CD4-positive, alpha-beta T cell treated with Interferon alpha-2 for 1 hour (primary cell): ENCODE measurements around the gene CTSD.

Source experiments
- DNase-seq, 2 donors: peaks; one replicate each; pipeline ENCODE4 v3.0.0-alpha.2; 2020 to 2022

The CTSD gene

DNA sequence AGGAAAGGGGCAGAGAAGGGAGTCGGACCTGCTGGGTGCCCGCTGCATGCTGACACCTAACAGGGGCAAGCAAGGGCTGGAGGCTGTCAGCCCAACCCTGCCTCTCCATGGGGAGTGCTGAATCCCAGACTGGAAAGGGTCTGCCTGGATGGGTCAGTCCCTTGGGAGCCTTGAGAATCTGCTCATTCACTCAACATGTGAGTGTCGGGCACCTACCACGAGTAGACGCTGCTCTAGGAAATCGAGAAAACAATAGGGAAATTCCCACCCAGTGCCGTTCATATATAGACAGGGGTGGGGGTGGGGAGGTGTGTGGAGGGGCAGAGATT lies 4.4 kb upstream of the CTSD start:
- DNase-seq: no peak

DNA sequence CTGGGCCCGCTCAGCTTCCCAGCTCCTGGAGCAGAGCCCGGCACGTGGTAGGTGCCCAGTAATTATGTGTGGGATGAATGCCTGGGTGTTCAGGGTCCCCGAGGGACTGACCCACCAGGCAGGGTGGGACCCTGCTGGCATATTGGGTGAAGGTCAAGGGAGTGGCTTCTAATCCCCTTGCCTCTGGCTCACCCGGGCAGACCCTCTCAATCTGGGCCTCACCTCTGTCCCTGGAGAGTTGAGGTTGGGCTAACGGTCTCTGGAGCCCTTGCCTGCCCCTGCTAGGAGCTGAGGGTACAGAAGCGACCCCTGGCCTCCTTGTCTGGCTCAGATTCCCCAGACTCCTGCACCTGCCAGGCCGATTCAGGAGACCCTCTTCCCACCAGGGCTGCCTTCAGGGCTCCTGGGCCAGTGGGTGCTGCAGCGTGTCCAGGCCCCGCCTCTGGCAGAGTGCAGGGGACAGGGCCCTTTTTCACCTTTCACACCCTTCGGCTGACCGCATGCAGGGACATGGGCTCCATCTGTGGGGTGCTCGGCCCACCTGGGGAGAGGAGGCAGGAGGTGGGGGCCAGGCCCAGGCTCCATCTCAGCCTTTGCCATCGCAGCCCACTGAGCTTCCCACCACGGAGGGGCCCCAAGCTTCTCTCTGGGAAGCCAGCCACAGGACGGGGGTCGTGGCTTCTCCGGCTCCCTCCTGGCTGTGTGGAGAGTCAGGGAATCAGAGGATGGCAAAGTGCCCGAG lies 3.8 kb upstream of the CTSD start:
- DNase-seq: no peak

DNA sequence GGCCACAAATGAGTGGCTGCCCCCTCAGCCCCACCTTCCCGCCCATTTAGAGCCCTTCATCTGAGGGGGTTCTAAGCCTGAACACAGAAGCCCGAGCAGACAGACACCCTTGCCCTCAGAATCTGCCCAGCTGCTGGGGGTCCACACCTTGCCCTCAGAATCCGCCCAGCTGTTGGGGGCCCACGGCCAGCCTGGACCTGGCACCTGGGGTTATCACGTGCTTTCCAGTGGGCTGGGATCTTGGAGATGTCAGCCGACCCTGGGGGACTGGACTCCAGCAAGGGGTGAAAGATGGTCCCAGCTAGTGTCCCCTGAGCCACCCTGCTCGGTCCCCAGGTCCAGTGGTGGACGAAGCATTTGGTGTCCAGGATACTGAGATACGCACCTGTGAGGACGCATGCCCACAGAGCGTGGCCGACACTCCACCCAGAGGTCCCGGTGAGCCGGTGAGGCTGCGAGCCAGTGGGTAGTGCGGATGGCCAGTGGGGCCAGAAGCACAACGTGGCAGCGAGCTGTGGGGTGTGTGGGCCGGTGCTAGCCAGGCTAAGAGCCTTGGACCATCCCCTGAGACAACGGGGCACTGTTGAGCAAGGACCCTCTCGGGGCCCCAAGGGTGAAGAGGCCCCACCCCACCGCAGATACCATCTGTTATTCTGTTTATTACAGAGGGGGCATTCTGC lies 3.1 kb upstream of the CTSD start:
- no peak for DNase-seq

DNA sequence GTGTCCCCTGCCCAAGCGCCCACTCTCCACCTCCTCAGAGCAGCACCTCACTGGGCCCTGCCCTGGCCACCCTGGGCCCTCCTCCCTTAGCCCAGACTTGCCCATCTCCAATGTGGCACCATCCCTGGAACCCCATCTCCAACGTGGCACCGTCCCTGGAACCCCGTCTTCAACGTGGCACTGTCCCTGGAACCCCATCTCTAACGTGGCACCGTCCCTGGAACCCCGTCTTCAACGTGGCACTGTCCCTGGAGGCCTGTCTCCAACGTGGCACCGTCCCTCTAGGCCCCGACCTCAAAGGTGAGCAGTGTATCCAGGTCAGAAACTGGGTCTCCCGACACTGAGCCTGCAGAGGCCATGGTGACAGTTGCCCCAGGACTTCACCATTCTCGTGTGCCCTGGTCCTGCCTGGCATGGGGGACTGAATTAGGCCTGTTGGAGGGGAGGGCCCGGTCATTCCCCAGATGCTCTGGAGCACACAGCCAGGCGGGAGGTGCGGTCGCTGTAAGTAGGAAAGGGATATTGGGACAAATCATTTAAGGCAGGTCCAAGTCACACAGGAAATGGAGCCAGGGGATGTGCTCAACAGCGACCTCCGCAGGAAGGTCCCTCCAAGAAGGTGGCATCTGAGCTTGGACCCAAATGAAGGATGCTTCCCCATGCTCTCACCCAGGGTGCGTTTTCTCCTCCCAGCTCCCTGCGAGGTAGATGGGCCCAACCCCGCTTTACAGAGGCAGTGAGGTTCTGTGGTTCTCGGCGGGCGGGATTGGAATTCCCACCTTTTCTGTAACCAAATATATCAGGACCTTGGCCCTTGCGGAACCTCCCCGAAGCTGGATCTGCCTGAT lies 2.4 kb upstream of the CTSD start:
- no peak for DNase-seq

DNA sequence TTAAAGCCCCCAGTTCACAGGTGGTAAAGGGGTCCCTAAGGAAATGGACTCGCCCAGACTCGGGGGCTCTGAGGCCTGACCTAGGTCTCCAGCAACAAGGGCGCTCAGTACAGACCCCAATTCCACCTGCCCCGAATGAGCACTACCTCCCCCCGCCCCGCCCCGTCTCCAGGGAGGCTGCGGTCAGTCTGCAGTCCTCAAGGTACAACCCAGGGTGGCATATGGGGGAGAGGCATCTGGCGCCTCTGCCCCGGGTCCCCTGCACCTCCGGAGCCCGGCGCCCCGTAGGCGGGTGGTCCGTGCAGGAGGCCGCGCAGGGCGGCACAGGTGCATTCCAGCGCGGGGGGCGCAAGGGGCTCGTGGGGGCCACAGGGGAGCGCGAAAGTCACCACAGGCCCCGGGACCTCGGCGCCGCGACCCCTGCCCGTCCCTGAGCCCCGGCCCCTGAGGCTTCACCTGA lies 361 bp downstream of the CTSD start:
- no peak for DNase-seq

DNA sequence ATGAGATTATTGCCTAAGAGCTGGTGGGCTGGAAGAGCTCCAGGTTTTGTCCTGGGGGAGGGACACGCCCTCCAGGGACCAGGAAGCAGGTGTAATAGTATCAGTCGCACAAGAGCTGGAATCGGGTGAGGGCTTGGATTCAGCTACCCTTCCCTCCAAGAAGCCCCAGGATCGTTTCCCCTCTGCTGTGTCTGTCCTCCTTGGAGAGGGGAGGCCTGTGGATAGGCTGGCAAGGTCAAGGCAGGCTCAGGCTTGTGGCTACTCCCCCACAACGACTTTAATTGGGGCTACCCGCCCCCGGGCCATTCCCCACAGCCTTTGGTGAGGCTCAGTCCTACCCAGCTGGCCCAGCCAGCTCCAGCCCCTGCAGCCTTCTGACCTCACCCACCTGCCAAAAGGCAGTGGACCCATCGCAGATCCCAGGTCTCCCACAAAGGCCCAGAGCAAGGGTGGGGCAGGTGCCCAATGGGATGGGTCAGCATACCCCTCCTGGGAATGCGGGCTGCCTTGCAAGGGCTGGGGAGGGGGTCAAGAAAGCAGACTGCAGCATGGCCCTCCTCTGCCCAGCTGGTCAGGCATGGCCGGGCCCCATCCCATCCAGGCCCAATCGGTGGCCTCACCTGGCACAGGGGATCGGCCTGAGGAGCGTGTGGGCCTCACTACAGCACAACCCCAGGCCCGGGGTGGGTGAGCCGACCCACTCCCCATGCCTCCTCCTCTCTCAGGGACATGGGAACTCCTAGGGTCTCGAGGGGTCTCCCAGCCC lies 1.0 kb downstream of the CTSD start:
- no peak for DNase-seq

DNA sequence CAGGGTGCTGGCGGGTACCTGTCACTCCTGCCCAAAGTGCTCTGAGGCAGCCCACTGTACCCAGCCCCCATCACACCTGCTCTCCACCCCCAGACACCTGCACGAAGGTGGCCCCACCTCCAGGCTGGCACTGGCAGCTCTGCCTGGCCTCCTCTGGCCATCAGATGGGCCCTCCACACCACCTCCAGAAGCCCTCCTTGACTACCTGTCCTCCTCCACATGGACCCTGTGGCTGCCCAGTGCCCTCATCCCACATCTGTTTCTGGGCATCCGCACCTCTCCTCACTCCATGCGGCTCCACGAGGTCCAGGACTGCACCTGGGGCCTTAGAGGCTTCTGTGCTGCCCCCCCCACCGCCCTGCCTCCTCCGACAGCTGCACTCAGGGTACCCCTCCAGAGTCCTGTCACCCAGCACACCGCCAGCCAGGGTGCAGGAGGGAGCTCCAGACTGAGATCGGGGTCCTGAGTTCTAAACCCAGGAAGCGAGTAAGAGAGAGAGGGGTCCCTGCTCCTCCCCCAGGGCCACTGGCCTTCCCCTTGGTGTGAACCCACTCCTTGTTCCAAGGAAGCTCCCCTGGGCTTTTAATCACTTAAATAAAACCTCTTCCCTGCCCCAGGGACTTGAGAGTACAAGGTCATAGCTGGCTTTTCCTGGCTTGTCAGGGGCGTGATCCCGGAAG lies 1.7 kb downstream of the CTSD start:
- DNase-seq: no peak

DNA sequence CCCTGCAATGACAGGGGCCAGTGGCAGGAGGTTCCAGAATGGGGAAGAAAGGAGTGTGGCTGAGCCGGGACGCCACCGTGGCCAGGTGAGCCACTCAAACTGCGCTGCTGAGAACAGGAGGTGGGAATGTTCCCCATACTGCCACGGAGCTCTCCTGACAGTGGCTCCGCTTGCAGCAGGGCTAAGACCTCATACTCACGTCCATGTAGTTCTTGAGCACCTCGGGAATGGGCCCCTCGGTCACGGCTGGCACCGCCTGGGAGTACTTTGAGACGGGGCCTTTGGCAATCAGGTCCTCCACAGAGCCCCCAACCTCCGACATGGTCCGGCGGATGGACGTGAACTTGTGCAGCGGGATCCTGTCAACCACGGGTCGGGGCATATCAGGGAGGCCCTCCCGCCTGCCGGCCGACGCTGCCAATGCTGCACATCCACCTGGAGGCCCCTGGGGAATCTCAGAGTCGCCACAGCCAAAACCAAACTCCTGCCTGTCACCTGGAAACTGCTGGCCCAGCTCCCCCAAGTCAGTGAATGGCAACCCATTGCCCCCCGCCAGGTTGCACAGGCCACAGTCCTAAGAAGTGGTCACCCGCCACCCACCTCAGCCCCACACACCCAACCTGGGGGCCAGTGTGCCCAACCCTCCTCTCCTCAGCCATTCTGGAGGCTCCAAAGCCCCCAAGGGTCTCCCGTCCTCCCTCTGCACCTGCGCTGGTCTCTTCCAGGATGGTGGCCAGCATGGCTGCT lies 2.4 kb downstream of the CTSD start:
- no peak for DNase-seq

DNA sequence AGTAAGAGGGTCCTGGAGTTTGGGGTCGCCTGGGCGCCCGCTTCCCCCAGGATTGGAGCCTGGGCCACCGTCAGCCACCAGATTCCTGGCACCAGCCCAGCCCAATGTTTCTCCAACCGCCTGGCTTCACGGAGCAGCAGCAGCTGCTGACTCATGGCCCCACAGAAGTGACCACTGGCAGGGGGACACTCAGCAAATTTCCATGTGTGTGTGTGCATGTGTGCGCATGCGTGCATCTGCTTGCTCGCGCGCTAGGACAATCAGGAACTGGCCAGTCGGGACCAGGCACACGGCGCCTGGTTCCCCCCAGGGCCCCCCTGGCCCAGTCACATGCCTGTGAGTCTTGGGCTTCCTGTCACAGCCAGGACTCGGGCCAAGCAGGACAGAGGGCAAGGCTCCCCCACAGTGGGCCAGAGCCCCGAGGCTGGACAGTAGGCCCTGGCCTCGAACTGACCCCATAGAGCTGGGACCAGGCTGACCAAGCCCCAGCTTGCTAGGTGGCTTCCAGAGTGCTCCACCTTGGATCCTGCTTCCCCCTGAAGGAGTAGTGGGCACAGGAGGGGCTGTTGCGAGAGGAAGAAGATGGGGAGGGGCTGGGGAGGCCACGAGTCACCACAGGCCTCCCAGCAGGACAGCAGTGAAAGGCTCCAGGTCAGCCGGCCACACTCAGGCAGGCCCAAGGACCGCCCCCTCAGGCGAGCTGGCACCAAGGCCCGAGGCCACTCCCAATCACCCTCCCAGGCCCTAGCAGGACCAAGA lies 3.2 kb downstream of the CTSD start:
- DNase-seq: peak in 1 of 2 donors; percentile 80

DNA sequence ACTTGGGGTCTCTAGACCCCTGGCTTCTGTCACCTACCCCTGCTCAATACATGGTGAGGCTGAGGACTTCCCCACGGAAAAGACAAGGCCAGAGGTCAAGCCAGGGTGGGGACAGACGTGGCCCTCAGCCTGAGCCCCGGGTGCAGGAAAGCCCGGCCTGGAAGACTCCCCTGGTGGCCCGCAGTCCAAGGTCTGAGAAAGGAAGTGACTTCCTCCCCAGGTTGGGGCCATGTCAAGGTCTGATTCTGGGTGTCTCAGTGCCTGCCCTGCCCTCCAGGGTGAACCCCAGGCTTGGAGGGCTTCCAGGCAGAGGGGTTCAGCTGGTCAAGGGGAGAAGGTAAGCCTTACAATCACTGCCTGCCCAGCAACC lies 3.9 kb downstream of the CTSD start:
- DNase-seq: no peak

DNA sequence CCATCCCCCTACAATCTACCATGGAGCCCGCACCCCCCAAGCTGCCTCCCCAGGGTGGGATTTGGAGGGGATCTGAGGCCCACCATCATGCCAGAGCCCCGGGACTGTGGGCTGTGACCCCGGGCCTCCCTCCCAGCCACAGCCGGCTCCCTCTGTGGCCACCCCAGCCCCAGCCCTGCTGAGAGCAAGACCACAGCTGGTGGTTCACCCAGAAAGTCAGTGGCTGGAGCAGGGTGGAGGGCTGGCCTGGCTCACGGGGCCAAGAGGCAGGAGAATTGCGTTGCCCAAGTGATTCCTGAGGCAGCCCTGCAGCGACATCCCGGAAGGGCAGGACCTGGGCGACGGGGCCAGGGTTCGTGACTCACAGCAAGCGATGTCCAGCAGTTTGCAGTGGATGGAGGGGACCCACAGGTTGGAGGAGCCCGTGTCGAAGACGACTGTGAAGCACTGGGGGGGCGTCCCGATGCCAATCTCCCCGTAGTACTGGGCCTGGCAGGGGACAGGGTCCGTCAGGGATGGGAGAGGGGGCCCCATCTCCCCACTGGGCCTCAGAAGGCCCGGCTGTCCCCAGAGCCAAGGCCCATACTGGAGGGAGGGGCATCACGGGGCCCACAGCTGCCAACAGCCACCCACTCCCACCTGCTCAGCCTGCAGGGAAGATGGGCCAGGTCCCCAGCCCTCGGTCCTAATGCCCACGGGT lies 4.4 kb downstream of the CTSD start:
- no peak for DNase-seq

DNA sequence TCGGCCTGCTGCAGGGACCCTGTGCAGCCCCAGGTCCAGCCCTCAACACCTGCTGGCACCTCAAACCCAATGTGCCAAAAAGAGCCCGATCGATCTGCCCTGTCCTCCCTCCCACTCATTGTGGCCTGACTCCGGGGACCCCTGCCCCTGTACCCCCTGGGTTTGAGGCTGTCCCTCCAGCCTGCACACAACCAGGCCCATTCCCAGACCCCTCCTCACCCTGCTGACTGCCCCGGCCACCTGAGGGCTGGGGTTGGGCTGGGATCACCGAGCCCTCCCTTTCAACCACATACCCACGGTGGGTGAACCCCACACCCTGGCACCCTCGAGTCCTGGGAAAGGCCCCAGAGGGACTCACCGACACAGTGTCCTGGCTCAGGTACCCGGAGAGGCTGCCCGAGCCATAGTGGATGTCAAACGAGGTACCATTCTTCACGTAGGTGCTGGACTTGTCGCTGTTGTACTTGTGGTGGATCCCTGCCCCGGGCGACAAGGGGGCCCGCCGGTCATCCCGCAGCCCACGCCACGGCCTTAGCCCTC lies 5.0 kb downstream of the CTSD start:
- DNase-seq: no peak

DNA sequence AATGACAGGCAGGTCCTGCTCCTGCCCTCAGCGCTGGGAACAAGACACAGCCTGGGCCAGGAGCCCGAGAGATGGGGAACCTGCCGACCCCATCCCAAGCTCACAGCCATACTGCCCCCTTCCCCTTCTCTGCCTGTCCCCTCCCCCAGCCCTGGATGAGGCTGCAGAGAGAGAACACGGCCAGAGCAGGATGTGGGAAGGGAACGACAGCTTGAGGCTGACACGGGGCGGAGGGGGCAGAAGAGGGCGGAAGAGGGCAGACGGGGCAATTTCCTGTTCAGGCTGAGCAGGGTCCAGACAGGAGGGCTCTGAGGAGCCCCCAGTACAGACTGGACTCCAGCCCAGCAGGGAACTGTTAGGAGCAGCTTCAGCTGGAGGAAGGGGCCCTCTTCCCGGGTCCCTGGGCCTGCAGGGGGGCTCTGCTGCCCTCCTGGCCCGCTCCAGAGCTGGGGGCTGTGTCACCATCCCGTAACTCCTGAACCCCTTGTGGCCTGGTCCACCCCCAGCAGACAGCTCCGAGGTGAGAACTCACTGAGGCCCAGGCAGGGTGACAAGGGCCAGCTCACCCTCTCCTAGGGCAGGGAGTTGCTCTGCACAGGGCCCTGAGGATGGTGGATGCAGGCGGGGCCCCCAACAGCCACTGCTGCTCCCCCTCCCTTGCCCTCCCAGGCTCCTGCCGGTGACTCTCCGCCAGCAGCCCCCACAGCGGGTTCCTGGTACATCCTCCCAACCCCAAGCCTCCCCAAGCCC lies 5.7 kb downstream of the CTSD start:
- DNase-seq: peak in 1 of 2 donors; percentile 59

DNA sequence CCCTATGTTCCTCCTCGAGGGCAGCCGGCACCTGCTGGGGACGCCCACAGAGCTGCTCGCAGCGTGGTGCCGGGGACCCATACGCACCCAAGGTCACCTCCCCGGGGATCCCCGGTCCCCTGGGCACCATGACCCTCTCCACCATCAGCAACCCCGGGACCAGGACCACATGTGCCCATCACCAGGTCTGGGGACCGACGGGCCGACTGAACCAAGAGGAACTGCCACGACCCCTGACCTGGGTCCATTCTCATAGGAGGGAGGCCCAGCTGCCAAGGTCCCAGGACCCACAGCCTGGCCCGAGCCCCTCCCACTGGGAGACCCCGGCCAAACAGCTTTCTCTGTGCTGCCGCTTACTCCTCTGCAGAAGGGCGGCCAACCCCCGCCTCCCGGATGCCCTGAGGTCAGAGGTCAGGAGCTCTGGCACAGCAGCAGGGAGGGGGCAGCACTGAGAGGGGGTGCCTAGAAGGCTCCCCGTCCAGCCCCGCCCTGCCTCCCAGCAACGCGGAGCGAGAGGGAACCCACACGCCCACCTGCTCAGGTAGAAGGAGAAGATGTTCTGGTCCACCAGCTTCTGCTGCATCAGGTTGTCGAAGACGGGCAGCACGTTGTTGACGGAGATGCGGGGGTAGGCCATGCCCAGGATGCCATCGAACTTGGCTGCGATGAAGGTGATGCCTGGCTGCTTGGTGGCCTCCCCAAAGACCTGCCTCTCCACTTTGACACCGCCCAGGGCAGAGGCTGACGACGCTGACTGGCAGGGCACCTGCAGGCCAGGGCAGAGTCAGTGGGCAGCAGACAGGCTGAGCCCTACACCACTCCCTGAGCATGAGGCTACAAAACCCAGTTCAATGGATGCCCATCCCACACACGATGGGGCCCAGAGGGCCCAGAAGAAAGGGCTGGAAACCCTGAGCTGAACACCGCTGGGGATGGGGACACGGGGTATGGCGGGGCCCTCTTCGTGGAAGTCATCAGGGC lies 6.6 kb downstream of the CTSD start:
- DNase-seq: no peak

DNA sequence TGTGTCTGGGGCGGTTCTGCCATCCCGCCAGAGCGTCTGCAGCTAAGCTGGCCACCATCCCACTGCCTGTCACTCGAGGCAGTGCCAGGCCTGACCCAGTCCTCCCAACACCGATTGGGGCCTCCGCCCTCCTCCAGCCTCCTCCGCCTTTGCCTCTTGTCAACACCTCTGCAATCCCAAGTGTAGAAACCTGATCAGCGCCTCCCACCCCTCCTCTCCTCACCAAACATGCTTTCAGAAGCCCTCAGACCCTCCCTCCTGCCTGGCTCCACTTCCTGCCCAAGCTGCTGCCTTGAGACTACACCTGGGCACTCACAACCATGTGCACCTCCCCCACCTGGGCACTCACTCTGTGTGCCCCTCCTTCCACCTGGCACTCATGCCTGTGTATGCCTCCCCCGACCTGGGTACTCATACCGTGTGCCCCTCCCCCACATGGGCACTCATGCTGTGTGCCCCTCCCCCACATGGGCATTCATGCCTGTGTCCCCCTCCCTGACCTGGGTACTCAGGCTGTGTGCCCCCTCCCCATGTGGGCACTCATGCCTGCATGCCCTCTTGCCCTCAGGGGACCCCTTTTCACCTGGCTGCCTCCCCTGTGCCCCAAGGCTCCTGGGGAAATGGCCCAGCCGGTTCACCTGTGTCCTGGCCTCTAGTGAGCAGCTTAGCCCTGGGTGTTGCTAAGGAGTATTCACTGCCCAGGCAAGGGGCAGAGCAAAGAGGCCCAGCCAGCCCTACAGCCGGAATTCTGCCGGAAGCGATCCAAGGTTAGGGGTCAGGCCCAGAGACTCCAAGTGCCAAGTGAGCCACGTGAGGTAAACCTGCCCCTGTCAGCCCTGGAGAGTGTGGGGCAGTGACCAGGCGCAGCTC lies 7.8 kb downstream of the CTSD start:
- DNase-seq: no peak

DNA sequence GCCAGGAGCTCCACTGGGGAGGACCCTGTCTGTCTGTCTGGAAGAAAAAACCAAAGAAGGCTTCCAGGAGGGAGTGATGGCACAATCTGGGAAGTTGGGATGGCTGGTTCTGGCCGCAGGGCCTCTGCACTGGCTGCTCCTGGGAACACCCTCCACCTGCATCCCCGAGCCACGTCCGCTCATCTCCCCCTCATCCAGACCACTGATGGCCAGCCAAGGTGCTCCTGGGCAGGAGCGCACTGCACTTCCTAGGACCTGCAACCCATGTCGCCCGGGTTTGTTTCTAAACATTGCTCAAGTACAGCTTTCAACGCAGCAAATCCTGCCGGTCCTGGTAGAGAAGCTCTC lies 8.4 kb downstream of the CTSD start:
- DNase-seq: no peak
